Gastrocnemius medialis (tissue), 4 donors: ENCODE data around the gene TRAPPC2L.

Experiments
- POLR2A ChIP-seq, 2 donors: fragments of 450-650 bp; IDR thresholded peaks; one replicate each; pipeline ENCODE4 v1.6.1; 2017; ENCODE audit warnings: antibody characterized with exemption in 2 of 2, mild to moderate bottlenecking in 2 of 2, moderate library complexity in 2 of 2
- TF ChIP-seq, protein P1 (sequence below), 5 experiments: fragments of 450-650 bp in 3 of 5; fragments of 200-600 bp in 2 of 5; sonication (generic) in 2 of 5; IDR thresholded peaks in 4 of 5; conservative IDR thresholded peaks in 1 of 5; 1 replicate in 4 of 5; 2 replicates in 1 of 5; pipeline ENCODE4 v1.5.1; 2016 to 2019; ENCODE audit warnings: antibody characterized with exemption in 5 of 5, mild to moderate bottlenecking in 3 of 5, moderate library complexity in 3 of 5

DNA sequence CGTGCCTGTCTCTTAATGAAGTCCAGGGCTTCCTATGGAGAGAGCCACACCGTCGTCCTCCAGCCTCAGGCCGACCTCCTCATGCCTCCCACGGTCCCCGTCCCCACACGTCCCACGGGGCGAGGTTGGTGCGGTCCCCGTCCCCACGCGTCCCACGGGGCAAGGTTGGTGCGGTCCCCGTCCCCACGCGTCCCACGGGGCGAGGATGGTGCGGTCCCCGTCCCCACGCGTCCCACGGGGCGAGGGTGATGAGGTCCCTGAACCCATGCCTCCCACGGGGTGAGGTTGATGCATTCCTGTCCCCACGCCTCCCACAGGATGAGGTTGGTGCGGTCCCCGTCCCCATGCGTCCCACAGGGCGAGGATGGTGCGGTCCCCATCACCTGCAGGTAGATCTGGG is 21.1 kb upstream of the TRAPPC2L start:
- TF ChIP-seq, protein P1, sequence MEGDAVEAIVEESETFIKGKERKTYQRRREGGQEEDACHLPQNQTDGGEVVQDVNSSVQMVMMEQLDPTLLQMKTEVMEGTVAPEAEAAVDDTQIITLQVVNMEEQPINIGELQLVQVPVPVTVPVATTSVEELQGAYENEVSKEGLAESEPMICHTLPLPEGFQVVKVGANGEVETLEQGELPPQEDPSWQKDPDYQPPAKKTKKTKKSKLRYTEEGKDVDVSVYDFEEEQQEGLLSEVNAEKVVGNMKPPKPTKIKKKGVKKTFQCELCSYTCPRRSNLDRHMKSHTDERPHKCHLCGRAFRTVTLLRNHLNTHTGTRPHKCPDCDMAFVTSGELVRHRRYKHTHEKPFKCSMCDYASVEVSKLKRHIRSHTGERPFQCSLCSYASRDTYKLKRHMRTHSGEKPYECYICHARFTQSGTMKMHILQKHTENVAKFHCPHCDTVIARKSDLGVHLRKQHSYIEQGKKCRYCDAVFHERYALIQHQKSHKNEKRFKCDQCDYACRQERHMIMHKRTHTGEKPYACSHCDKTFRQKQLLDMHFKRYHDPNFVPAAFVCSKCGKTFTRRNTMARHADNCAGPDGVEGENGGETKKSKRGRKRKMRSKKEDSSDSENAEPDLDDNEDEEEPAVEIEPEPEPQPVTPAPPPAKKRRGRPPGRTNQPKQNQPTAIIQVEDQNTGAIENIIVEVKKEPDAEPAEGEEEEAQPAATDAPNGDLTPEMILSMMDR (IDR thresholded peaks at IDR 0.05 in 4 of 5, conservative IDR thresholded peaks at IDR 0.05 in 1 of 5) = no peak
- TF ChIP-seq POLR2A (IDR thresholded peaks at IDR 0.05) = no peak
